ENCODE data around the gene TICRR.

Gene TICRR

DNA sequence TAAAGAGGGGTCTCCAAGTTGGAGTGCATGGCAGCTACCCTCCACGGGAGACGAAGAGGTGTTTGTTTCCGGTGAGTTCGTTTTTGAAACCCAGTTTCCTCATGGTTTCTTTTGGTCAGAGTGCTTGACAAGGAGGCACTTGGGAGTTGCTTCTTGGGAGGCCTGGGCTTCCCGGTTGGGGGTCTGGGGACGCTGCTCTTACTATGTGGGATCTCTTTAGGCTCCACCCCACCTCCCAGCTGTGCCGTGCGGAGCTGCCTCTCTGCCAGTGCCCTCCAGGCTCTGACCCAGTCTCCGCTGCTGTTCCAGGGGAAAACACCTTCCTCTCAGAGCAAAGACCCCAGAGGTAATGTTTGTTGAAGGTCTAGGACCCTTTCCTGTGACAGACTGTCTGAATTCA is 50.4 kb downstream of the TICRR start:
- DNase-seq: no peak
- TF ChIP-seq, protein P1, sequence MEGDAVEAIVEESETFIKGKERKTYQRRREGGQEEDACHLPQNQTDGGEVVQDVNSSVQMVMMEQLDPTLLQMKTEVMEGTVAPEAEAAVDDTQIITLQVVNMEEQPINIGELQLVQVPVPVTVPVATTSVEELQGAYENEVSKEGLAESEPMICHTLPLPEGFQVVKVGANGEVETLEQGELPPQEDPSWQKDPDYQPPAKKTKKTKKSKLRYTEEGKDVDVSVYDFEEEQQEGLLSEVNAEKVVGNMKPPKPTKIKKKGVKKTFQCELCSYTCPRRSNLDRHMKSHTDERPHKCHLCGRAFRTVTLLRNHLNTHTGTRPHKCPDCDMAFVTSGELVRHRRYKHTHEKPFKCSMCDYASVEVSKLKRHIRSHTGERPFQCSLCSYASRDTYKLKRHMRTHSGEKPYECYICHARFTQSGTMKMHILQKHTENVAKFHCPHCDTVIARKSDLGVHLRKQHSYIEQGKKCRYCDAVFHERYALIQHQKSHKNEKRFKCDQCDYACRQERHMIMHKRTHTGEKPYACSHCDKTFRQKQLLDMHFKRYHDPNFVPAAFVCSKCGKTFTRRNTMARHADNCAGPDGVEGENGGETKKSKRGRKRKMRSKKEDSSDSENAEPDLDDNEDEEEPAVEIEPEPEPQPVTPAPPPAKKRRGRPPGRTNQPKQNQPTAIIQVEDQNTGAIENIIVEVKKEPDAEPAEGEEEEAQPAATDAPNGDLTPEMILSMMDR (IDR thresholded peaks at IDR 0.05; ENCODE audit: low read depth, low read length): no peak
- no peaks in the 10 kb centered on the region for H3K9me3 ChIP-seq (ENCODE audit: severe bottlenecking)

DNA sequence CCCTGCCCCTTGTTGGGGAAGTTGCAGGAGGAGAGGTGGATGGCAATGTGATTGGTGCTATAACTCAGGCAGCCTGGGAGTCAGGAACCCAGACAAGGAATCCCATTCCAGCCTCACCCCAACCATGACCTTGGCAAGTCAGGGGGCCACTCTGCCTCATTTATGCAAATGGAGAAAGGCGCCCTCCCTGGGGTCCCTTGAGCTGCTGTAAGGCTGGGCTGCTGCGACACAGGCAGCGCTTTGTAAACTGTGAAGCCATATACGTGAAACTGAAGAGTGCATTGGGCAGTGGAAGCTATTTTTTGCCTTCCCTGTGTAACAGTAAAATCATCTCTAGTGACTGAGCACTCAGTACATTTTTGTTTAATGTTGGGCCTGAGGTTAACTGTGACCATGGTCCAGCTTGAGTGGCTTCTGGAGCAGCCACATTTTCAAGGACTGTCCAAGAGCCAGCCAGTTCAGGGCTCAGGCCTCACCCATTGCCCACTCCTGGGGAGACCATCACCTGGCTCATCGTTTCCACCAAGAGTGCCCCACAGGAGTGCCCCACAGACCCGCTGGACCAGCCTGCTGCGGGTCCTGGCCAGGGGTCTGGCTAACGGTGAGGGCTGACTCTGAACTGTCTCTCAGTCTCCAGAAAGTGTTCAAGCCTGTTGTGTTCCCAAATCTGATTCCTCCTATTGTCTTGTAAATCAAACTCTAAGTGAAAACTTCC is 52.1 kb downstream of the TICRR start:
- no peak for DNase-seq
- no peak overlapping the region for H3K27ac ChIP-seq
- no peaks in the 10 kb centered on the region for H3K9me3 ChIP-seq (ENCODE audit: severe bottlenecking)
- TF ChIP-seq, protein P1 (IDR thresholded peaks at IDR 0.05; ENCODE audit: low read depth, low read length): no peak
- H3K36me3 ChIP-seq: peaks cover 96% of the 10 kb centered on the region
- no peaks in the 10 kb centered on the region for H3K27me3 ChIP-seq (ENCODE audit: insufficient read depth, low read depth, severe bottlenecking)
- no peak overlapping the region for H3K4me3 ChIP-seq (ENCODE audit: low read depth, low read length)

More for the DNA sequence above, 50.4 kb downstream of the TICRR start:
- Histone ChIP-seq H3K27ac (no peak overlapping the region), H3K4me3 (ENCODE audit: low read depth, low read length) (no peak overlapping the region), H3K27me3 (ENCODE audit: insufficient read depth, low read depth, severe bottlenecking) (no peaks in the 10 kb centered on the region), H3K36me3 (peaks cover 93% of the 10 kb centered on the region)

DNA sequence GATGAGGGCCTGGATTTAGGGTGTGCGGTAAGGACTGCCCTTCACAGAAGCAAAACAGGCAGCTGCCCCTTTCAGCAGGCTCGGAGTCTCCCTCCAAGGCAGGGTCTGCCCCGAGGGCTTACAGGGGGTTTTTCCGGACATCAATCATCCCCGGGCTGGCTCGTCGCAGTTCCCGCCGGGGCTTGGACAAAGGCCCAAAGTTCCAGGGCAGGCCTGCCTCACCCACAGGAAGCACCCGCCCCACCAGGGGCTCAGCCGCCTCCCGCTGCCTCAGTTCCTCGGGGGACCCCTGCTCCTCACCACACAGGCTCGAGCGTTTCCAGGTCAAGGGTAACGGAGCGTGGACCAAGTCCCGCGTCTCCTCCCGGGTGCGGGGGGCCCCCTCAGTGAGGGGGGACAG is 53.0 kb downstream of the TICRR start:
- TF ChIP-seq, protein P1 (IDR thresholded peaks at IDR 0.05; ENCODE audit: low read depth, low read length): no peak
- Histone ChIP-seq H3K9me3 (ENCODE audit: severe bottlenecking) (no peaks in the 10 kb centered on the region), H3K27me3 (ENCODE audit: insufficient read depth, low read depth, severe bottlenecking) (no peaks in the 10 kb centered on the region), H3K27ac (no peak overlapping the region), H3K4me3 (ENCODE audit: low read depth, low read length) (no peak overlapping the region), H3K36me3 (peaks cover 95% of the 10 kb centered on the region)
- no peak for DNase-seq

DNA sequence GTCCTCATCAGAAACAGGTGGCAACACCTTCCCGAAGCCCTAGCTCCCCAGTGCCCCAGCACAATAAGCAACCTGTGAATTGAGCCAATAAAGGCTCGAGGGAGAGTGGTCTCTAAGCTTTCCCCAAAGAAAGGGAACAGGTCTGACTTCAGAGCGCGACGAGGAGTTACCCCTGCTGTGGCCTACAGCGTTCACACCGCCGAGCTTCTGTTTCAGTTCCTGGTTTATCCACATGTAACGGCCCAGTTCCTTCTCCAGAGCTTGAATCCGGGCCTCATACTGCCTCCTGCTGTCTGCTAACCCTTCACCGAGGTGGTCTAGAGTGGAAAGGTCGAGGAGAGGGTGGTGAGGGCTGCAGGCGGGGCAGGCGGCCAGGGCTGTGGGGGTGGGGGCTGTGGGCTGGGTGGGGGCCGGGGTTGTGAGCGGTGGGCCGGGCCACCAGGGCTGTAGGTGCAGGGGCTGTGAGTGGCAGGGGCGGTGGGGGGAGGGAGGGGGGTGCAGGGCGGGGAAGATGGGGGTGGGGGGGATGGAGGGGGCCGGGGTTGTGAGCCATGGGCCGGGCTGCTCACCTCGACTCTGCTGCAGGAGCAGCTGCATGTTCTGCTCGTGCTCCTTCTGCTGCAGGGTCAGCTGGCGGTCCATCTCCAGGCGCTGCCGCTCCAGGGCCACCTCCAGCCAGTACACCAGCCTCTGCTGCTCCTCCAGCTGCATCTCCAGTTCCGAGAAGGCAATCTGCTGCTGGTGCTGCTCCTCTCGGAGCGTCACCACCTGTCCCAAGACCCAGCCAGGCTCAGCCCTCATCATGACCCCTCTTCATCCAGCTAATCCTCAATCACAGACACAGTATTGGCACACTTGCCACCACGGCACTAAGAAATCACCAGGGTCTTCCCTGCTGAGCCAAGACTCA is 53.8 kb downstream of the TICRR start:
- no peak for DNase-seq
- H3K36me3 ChIP-seq: peaks cover 95% of the 10 kb centered on the region
- H3K4me3 ChIP-seq (ENCODE audit: low read depth, low read length): no peak overlapping the region
- H3K27me3 ChIP-seq (ENCODE audit: insufficient read depth, low read depth, severe bottlenecking): no peaks in the 10 kb centered on the region
- no peak overlapping the region for H3K27ac ChIP-seq
- TF ChIP-seq, protein P1 (IDR thresholded peaks at IDR 0.05; ENCODE audit: low read depth, low read length): no peak
- H3K9me3 ChIP-seq (ENCODE audit: severe bottlenecking): peaks cover 4% of the 10 kb centered on the region

DNA sequence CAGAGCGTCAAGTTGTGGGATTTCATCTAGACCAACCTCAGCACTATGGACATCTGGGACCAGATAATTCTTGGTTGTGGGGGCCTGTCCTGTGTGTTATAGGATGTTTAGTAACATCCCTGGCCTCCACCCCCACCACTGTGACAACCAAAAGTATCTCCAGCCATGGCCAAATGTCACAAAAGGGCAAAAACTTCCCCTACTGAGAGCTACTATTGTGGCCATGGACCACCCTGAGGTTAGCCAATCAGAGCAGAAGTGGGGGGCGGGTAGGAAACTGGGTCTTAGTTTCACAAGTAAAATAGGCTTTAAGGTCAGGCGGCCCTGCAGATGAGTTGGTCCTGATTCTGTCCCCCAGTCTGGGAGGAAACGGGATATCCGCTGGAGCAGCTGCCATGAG is 54.6 kb downstream of the TICRR start:
- Histone ChIP-seq H3K27ac (no peak overlapping the region), H3K36me3 (peaks cover 89% of the 10 kb centered on the region), H3K9me3 (ENCODE audit: severe bottlenecking) (peaks cover 6% of the 10 kb centered on the region), H3K4me3 (ENCODE audit: low read depth, low read length) (no peak overlapping the region), H3K27me3 (ENCODE audit: insufficient read depth, low read depth, severe bottlenecking) (no peaks in the 10 kb centered on the region)
- TF ChIP-seq, protein P1 (IDR thresholded peaks at IDR 0.05; ENCODE audit: low read depth, low read length): no peak
- no peak for DNase-seq
